Chondrocyte (in vitro differentiated cells): Measurements from ENCODE around the gene OSGEPL1. TPM values are rescaled to one million over a fixed set of nuclear protein-coding genes. Genes with fewer than 3 reads are reported as not detected.

Experiments
- DNase-seq: peaks from one replicate; pipeline ENCODE4 v3.0.0; 2021; ENCODE audit warnings: mixed read lengths, low spot score
- H3K27ac Mint-ChIP-seq: one replicate; pipeline ENCODE4 v1.8.0; 2021; ENCODE audit warnings: mild to moderate bottlenecking, moderate library complexity, mixed read lengths; ENCODE audit not compliant: unreplicated experiment
- H3K27me3 Mint-ChIP-seq: 2 replicates; pipeline ENCODE4 v1.8.0; 2021; ENCODE audit warnings: low read depth, mixed read lengths
- H3K36me3 Mint-ChIP-seq: 2 replicates; pipeline ENCODE4 v1.8.0; 2021; ENCODE audit warnings: low read depth, mixed read lengths
- H3K4me1 Mint-ChIP-seq: 2 replicates; pipeline ENCODE4 v1.8.0; 2021; ENCODE audit warnings: low read depth, mild to moderate bottlenecking, mixed read lengths
- H3K4me3 Mint-ChIP-seq: one replicate; pipeline ENCODE4 v1.8.0; 2021; ENCODE audit warnings: mild to moderate bottlenecking, moderate library complexity, mixed read lengths; ENCODE audit not compliant: unreplicated experiment
- H3K9me3 Mint-ChIP-seq: 2 replicates; pipeline ENCODE4 v1.8.0; 2021; ENCODE audit warnings: low read depth, mixed read lengths
- total RNA-seq: library from RNA; stranded (reverse); gene quantifications from 3 replicates; pipeline ENCODE4 v1.2.1, GENCODE V29; 2021
- TF ChIP-seq, protein P1 (sequence below): fragments of 200-600 bp; sonication (generic); IDR thresholded peaks from 2 replicates; pipeline ENCODE4 v1.5.0; 2021; ENCODE audit warnings: antibody characterized with exemption, mild to moderate bottlenecking, moderate library complexity

OSGEPL1 gene
- total RNA-seq, 1 donor from 2014 or later, result 5.1 TPM

GRCh38 chr2:189798312-189799029, 35.9 kb upstream of the OSGEPL1 start:
- no peak for DNase-seq
- peak overlapping the region; percentile 62 for H3K27ac Mint-ChIP-seq

GRCh38 chr2:189797902-189798301, 35.3 kb upstream of the OSGEPL1 start:
- Mint-ChIP-seq H3K9me3 (no peaks in the 10 kb centered on the region), H3K36me3 (peaks cover 6% of the 10 kb centered on the region)
- TF ChIP-seq, protein P1, sequence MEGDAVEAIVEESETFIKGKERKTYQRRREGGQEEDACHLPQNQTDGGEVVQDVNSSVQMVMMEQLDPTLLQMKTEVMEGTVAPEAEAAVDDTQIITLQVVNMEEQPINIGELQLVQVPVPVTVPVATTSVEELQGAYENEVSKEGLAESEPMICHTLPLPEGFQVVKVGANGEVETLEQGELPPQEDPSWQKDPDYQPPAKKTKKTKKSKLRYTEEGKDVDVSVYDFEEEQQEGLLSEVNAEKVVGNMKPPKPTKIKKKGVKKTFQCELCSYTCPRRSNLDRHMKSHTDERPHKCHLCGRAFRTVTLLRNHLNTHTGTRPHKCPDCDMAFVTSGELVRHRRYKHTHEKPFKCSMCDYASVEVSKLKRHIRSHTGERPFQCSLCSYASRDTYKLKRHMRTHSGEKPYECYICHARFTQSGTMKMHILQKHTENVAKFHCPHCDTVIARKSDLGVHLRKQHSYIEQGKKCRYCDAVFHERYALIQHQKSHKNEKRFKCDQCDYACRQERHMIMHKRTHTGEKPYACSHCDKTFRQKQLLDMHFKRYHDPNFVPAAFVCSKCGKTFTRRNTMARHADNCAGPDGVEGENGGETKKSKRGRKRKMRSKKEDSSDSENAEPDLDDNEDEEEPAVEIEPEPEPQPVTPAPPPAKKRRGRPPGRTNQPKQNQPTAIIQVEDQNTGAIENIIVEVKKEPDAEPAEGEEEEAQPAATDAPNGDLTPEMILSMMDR, result no peak

More at GRCh38 chr2:189798312-189799029, 35.9 kb upstream of the OSGEPL1 start:
- Mint-ChIP-seq H3K4me1 (peaks cover 30% of the 10 kb centered on the region), H3K27me3 (no peaks in the 10 kb centered on the region), H3K36me3 (peaks cover 3% of the 10 kb centered on the region), H3K4me3 (no peak overlapping the region), H3K9me3 (no peaks in the 10 kb centered on the region)
- TF ChIP-seq, protein P1, result peak; percentile 88

GRCh38 chr2:189794310-189794709, 31.7 kb upstream of the OSGEPL1 start:
- H3K36me3 Mint-ChIP-seq, result peaks cover 5% of the 10 kb centered on the region
- TF ChIP-seq, protein P1, result no peak
- no peak overlapping the region for H3K4me3 Mint-ChIP-seq
- H3K9me3 Mint-ChIP-seq, result no peaks in the 10 kb centered on the region
- H3K27me3 Mint-ChIP-seq, result no peaks in the 10 kb centered on the region
- H3K4me1 Mint-ChIP-seq, result peaks cover 20% of the 10 kb centered on the region
- no peak overlapping the region for H3K27ac Mint-ChIP-seq
- DNase-seq, result no peak

More at GRCh38 chr2:189797902-189798301, 35.3 kb upstream of the OSGEPL1 start:
- Mint-ChIP-seq H3K4me3 (no peak overlapping the region), H3K27me3 (no peaks in the 10 kb centered on the region), H3K4me1 (peaks cover 30% of the 10 kb centered on the region), H3K27ac (peak overlapping the region; percentile 35)
- DNase-seq, result no peak

- Mint-ChIP-seq H3K27me3 (no peaks in the 10 kb centered on the region), H3K27ac (no peak overlapping the region), H3K36me3 (peaks cover 5% of the 10 kb centered on the region), H3K9me3 (no peaks in the 10 kb centered on the region), H3K4me3 (no peak overlapping the region), H3K4me1 (peaks cover 3% of the 10 kb centered on the region)
- no peak for DNase-seq
- TF ChIP-seq, protein P1, result no peak
Observed at GRCh38 chr2:189791338-189792042, 28.9 kb upstream of the OSGEPL1 start.
